ENCODE results near the gene TCF12.

TCF12 gene

DNA sequence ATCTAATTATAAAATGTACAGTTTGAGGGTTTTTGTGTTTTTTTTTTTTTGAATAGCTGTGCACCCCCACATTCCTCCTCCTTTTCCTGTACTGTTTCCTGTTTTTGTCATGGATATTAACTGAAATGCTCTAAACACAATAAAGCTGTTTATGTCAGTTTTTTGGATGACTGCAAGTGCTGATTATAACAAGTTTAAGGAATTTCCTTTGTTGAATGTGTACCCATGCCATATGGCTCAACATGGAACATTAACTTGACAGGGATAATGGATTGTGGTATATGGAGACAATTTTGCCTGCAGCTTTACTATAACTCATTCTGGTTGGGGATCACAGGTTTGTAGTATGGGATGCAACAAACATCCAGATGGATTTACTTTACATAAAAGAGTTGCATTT, 216.4 kb downstream of the TCF12 start:
- no peak overlapping the region for H3K4me3 ChIP-seq (ENCODE audit: low read length)
- TF ChIP-seq, protein P1, sequence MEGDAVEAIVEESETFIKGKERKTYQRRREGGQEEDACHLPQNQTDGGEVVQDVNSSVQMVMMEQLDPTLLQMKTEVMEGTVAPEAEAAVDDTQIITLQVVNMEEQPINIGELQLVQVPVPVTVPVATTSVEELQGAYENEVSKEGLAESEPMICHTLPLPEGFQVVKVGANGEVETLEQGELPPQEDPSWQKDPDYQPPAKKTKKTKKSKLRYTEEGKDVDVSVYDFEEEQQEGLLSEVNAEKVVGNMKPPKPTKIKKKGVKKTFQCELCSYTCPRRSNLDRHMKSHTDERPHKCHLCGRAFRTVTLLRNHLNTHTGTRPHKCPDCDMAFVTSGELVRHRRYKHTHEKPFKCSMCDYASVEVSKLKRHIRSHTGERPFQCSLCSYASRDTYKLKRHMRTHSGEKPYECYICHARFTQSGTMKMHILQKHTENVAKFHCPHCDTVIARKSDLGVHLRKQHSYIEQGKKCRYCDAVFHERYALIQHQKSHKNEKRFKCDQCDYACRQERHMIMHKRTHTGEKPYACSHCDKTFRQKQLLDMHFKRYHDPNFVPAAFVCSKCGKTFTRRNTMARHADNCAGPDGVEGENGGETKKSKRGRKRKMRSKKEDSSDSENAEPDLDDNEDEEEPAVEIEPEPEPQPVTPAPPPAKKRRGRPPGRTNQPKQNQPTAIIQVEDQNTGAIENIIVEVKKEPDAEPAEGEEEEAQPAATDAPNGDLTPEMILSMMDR (IDR thresholded peaks at IDR 0.05; ENCODE audit: insufficient read depth, low read depth, low read length, missing control alignments): no peak
- DNase-seq (ENCODE audit: low read depth): no peak

GRCh38 chr15:57135800-57136199, 217.4 kb downstream of the TCF12 start:
- DNase-seq (ENCODE audit: low read depth): no peak
- TF ChIP-seq, protein P1 (IDR thresholded peaks at IDR 0.05; ENCODE audit: insufficient read depth, low read depth, low read length, missing control alignments): no peak
- H3K4me3 ChIP-seq (ENCODE audit: low read length): no peak overlapping the region

DNA sequence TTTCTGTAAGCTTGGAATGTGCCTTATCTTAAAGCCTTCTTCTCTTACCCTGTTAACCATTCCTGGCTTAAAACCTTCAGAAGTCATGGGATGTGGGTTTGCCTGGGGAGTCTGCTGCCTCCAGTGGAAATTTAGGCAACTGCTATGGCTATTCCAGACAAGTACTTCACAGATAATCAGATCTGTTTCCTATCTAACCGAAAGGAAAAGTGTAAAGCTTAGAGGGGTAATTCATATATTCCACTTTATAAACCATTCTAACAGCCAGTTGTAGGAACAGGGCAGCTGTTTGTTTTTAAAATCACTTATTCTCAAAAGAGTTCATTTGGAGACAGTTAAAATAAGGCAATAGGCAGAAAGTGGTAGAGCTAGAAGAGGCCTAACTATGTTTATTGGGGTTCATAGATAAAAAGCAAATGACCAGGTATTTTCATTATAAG, 219.9 kb downstream of the TCF12 start:
- DNase-seq (ENCODE audit: low read depth): peak; percentile 79
- TF ChIP-seq, protein P1 (IDR thresholded peaks at IDR 0.05; ENCODE audit: insufficient read depth, low read depth, low read length, missing control alignments): peak; percentile 94
- no peak overlapping the region for H3K4me3 ChIP-seq (ENCODE audit: low read length)

- no peak overlapping the region for H3K4me3 ChIP-seq (ENCODE audit: low read length)
- TF ChIP-seq, protein P1 (IDR thresholded peaks at IDR 0.05; ENCODE audit: insufficient read depth, low read depth, low read length, missing control alignments): no peak
- DNase-seq (ENCODE audit: low read depth): no peak
Measured at GRCh38 chr15:57143511-57144078, 225.2 kb downstream of the TCF12 start.

DNA sequence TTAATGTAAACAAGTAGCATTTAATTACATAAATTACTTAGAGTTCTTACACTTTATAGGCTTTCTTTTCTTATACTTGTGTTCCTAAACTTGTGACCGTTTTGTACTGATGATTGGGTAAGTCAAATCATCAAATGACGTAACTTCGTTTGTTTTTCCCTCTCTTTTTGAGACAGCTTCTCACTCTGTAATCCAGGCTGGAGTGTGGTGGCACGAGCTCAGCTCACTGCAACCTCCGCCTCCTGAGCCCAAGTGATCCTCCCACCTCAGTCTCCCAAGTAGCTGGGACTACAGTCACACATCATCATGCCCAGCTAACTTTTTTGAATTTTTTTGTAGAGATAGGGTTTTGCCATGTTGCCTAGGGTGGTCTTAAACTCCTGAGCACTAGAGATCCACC, 226.0 kb downstream of the TCF12 start:
- no peak for DNase-seq (ENCODE audit: low read depth)
- TF ChIP-seq, protein P1 (IDR thresholded peaks at IDR 0.05; ENCODE audit: insufficient read depth, low read depth, low read length, missing control alignments): no peak
- H3K4me3 ChIP-seq (ENCODE audit: low read length): no peak overlapping the region

DNA sequence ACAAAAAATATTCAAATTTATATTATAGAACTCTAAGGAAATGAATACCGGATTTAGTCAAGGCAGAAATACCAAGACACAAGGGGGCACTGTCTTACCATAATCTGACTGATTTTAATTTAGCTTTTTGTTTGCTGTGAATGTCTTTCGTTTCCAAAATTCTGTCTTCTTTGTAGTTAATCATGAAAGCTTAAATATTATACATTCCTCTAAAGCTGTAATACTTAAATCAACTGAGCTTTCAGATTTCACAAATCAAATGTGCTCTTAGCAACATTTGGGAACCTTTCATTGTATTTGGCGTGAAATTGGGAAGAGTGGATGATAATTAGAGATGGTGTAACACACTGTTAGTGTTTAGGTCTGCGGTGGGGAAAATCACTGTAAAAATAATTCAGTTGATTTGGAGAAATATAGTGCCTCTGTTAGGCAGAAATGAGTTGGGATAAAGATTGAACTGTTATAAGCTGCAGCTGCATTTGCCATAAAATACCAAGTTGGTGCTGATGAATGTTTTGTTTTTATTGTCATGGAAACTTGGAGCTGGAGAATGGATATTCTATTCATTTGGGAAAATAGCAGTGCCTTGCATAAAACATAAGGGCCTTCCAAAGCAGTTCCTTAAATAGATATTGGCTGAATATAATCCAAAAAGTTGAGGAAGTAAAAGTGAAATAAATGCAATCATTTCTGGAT, 228.2 kb downstream of the TCF12 start:
- TF ChIP-seq, protein P1 (IDR thresholded peaks at IDR 0.05; ENCODE audit: insufficient read depth, low read depth, low read length, missing control alignments): peak; percentile 64
- peak; percentile 53 for DNase-seq (ENCODE audit: low read depth)
- no peak overlapping the region for H3K4me3 ChIP-seq (ENCODE audit: low read length)

- H3K4me3 ChIP-seq (ENCODE audit: low read length): no peak overlapping the region
- TF ChIP-seq, protein P1 (IDR thresholded peaks at IDR 0.05; ENCODE audit: insufficient read depth, low read depth, low read length, missing control alignments): no peak
- DNase-seq (ENCODE audit: low read depth): no peak
Measured at GRCh38 chr15:57147621-57148020, 229.2 kb downstream of the TCF12 start.

All from epithelial cell of esophagus (primary cell).